Measurements from ENCODE around the gene CCDC136.

- TF ChIP-seq POLR2A (IDR thresholded peaks at IDR 0.05) (no peak), CTCF (IDR thresholded peaks at IDR 0.05 in 8 of 11, conservative IDR thresholded peaks at IDR 0.05 in 3 of 11) (no peak)
Measured at GRCh38 chr7:128865303-128865702, 73.5 kb downstream of the CCDC136 start.
